Measurements from ENCODE around the gene LGMN. TPM values are rescaled to one million over a fixed set of nuclear protein-coding genes. Genes with fewer than 3 reads are reported as not detected.

LGMN gene
- total and polyA plus RNA-seq, 2 donors (not counting 1 experiment from before 2014, with no cell fraction given) = 22.6 to 61.0 TPM

DNA sequence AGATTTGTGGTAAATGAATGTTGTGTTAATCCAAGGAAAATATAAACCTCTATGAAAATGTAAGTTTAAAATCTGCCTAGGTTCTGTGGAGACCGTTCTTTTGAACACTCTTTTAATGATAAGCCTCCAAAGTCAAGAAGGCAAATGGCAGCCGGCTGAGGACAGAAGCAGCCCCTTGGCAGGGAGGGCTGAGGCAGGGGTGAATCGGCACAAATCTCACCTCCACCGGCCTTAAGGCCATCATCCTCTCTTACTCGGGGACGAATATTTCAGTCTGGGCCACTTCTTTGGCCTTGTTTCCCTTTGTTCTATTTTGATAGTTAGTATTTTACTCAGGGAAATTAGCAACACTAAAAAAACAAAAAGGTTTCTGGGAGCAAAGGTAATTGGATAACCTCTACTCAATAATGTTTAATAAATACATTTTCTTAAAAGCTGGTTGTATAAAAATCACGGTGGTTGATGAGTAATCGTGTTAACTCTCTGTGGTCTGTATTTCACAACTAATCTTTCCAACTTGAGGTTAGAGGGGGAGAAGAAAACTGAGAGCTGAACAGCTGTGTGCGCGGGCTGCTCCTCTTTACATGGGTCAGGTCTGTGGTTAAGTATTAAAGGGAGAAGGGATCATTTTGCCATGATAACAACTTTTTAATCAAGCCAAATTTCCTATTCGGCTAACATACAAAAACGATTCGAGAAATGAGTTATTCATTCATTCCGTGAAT lies 18.6 kb downstream of the LGMN start:
- Histone ChIP-seq H3K4me2 (ENCODE audit: extremely low read depth, insufficient read depth, low read length) (peak overlapping the region; percentile 9), H3K4me1 (ENCODE audit: control insufficient read depth, extremely low read depth, insufficient read depth, low read length) (peaks cover 10% of the 10 kb centered on the region), H4K20me1 (ENCODE audit: control insufficient read depth, extremely low read depth, insufficient read depth, low read length) (no peaks in the 10 kb centered on the region), H3K27ac (ENCODE audit: insufficient read depth, low read length) (no peak overlapping the region), H3K4me3 (replicated peaks in 1 of 4; ENCODE audit: control extremely low read depth in 1 of 4, insufficient read depth in 1 of 4, low read depth in 3 of 4, low read length in 4 of 4) (no peak overlapping the region), H3K9ac (ENCODE audit: insufficient read depth, low read length) (no peak overlapping the region), H3K9me3 (ENCODE audit: control insufficient read depth, insufficient read depth, low read depth, low read length) (no peaks in the 10 kb centered on the region), H3K36me3 (ENCODE audit: control insufficient read depth, insufficient read depth, low read length) (no peaks in the 10 kb centered on the region), H2AFZ (ENCODE audit: low read length) (no peak overlapping the region), H3K27me3 (ENCODE audit: control insufficient read depth, insufficient read depth, low read length) (peaks cover 5% of the 10 kb centered on the region), H3K79me2 (ENCODE audit: control insufficient read depth, insufficient read depth, low read length) (no peaks in the 10 kb centered on the region)
- no peak for TF ChIP-seq EZH2 (IDR thresholded peaks at IDR 0.05; ENCODE audit: low read length, missing control alignments)
- TF ChIP-seq, protein P1, sequence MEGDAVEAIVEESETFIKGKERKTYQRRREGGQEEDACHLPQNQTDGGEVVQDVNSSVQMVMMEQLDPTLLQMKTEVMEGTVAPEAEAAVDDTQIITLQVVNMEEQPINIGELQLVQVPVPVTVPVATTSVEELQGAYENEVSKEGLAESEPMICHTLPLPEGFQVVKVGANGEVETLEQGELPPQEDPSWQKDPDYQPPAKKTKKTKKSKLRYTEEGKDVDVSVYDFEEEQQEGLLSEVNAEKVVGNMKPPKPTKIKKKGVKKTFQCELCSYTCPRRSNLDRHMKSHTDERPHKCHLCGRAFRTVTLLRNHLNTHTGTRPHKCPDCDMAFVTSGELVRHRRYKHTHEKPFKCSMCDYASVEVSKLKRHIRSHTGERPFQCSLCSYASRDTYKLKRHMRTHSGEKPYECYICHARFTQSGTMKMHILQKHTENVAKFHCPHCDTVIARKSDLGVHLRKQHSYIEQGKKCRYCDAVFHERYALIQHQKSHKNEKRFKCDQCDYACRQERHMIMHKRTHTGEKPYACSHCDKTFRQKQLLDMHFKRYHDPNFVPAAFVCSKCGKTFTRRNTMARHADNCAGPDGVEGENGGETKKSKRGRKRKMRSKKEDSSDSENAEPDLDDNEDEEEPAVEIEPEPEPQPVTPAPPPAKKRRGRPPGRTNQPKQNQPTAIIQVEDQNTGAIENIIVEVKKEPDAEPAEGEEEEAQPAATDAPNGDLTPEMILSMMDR (conservative IDR thresholded peaks at IDR 0.05 in 1 of 2, IDR thresholded peaks at IDR 0.05 in 1 of 2; ENCODE audit: low read depth in 1 of 2, low read length in 2 of 2) = no peak
- peak; percentile 93 to 96 for DNase-seq (ENCODE audit: low read depth in 2 of 2)

DNA sequence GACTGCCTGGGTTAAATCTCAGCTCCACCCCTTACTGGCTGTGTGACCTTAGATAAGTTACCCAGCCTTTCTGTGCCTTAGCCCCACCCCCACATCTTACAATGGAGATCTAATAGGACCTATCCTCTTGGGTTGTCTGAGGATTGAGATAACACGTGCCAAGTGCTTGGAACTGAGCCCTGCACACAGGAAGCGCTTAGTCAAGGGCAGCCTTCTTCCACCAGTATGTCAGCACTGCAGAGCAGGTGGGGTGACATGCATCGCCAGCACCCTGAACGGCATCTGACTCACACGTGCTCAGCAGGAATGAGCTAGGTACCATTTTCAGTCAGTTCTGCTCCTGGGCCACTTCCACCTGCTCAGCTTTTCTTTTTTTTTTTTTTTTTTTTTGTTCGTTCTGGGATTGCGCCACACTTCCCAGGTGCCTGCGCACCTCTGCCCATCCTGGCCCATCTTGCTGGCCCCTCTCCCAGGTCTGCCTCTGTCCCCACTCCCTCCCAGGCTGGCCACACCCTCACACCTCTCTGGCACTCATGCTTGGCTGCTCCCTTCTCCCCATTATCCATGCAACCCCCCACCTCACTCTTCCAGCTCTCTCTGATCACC lies 19.6 kb downstream of the LGMN start:
- Histone ChIP-seq H3K27ac (ENCODE audit: insufficient read depth, low read length) (no peak overlapping the region), H2AFZ (ENCODE audit: low read length) (no peak overlapping the region), H3K36me3 (ENCODE audit: control insufficient read depth, insufficient read depth, low read length) (no peaks in the 10 kb centered on the region), H3K27me3 (ENCODE audit: control insufficient read depth, insufficient read depth, low read length) (peaks cover 5% of the 10 kb centered on the region), H3K4me1 (ENCODE audit: control insufficient read depth, extremely low read depth, insufficient read depth, low read length) (peaks cover 10% of the 10 kb centered on the region), H3K9me3 (ENCODE audit: control insufficient read depth, insufficient read depth, low read depth, low read length) (no peaks in the 10 kb centered on the region), H3K4me2 (ENCODE audit: extremely low read depth, insufficient read depth, low read length) (no peak overlapping the region), H3K4me3 (replicated peaks in 1 of 4; ENCODE audit: control extremely low read depth in 1 of 4, insufficient read depth in 1 of 4, low read depth in 3 of 4, low read length in 4 of 4) (no peak overlapping the region), H4K20me1 (ENCODE audit: control insufficient read depth, extremely low read depth, insufficient read depth, low read length) (no peaks in the 10 kb centered on the region), H3K79me2 (ENCODE audit: control insufficient read depth, insufficient read depth, low read length) (no peaks in the 10 kb centered on the region), H3K9ac (ENCODE audit: insufficient read depth, low read length) (no peak overlapping the region)
- peak; percentile 42 to 68 for DNase-seq (ENCODE audit: low read depth in 2 of 2)
- TF ChIP-seq EZH2 (IDR thresholded peaks at IDR 0.05; ENCODE audit: low read length, missing control alignments) = no peak
- TF ChIP-seq, protein P1 (conservative IDR thresholded peaks at IDR 0.05 in 1 of 2, IDR thresholded peaks at IDR 0.05 in 1 of 2; ENCODE audit: low read depth in 1 of 2, low read length in 2 of 2) = no peak

DNA sequence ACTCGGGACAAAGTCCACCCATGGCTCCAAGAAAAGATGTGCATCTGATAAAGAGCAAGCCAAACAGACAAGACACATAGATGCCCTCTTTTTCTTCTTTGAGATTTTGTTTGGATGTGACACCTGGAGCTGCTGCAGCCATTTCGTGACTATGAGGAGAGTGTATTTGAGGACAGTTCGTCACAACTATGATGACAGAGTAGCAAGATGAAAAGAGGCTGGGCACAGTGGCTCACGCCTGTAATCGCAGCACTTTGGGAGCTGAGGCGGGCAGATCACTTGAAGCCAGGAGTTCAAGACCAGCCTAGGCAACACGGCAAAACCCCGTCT lies 21.5 kb downstream of the LGMN start:
- Histone ChIP-seq H3K27ac (ENCODE audit: insufficient read depth, low read length) (no peak overlapping the region), H2AFZ (ENCODE audit: low read length) (no peak overlapping the region), H3K4me3 (replicated peaks in 1 of 4; ENCODE audit: control extremely low read depth in 1 of 4, insufficient read depth in 1 of 4, low read depth in 3 of 4, low read length in 4 of 4) (no peak overlapping the region), H3K9me3 (ENCODE audit: control insufficient read depth, insufficient read depth, low read depth, low read length) (no peaks in the 10 kb centered on the region), H4K20me1 (ENCODE audit: control insufficient read depth, extremely low read depth, insufficient read depth, low read length) (no peaks in the 10 kb centered on the region), H3K4me2 (ENCODE audit: extremely low read depth, insufficient read depth, low read length) (no peak overlapping the region), H3K36me3 (ENCODE audit: control insufficient read depth, insufficient read depth, low read length) (no peaks in the 10 kb centered on the region), H3K4me1 (ENCODE audit: control insufficient read depth, extremely low read depth, insufficient read depth, low read length) (peaks cover 10% of the 10 kb centered on the region), H3K79me2 (ENCODE audit: control insufficient read depth, insufficient read depth, low read length) (no peaks in the 10 kb centered on the region), H3K9ac (ENCODE audit: insufficient read depth, low read length) (no peak overlapping the region), H3K27me3 (ENCODE audit: control insufficient read depth, insufficient read depth, low read length) (peaks cover 5% of the 10 kb centered on the region)
- TF ChIP-seq EZH2 (IDR thresholded peaks at IDR 0.05; ENCODE audit: low read length, missing control alignments) = no peak
- TF ChIP-seq, protein P1 (conservative IDR thresholded peaks at IDR 0.05 in 1 of 2, IDR thresholded peaks at IDR 0.05 in 1 of 2; ENCODE audit: low read depth in 1 of 2, low read length in 2 of 2) = no peak
- DNase-seq (ENCODE audit: low read depth in 2 of 2) = no peak
